Omental fat pad (tissue), 4 donors: Measurements from ENCODE around the gene NOCT. TPM values are rescaled to one million over a fixed set of nuclear protein-coding genes. Genes with fewer than 3 reads are reported as not detected.

ENCODE experiments used
- ATAC-seq: fragments of 150-250 bp; one replicate; pipeline ENCODE4 v1.9.1; 2016; ENCODE audit warnings: mild to moderate bottlenecking, moderate library complexity; ENCODE audit not compliant: low FRiP score
- DNase-seq: peaks from one replicate; pipeline ENCODE4 v3.0.0-alpha.2; 2019; ENCODE audit warnings: low spot score
- CTCF ChIP-seq, 3 donors: fragments of 450-650 bp; IDR thresholded peaks; one replicate each; pipeline ENCODE4 v1.5.1; 2016 to 2017; ENCODE audit warnings: antibody characterized with exemption in 3 of 3, mild to moderate bottlenecking in 3 of 3, moderate library complexity in 2 of 3
- small RNA-seq: library from RNA; depleted of rRNA; stranded (forward); fragments of <200 nt; gene quantifications from one replicate; pipeline ENCODE3, GENCODE V24; 2016
- total RNA-seq, 4 donors: library from RNA; depleted of rRNA; stranded (reverse); fragments of >200 nt; gene quantifications; one replicate each; pipeline ENCODE4 v1.1.0, GENCODE V29; 2016

The NOCT gene
- total RNA-seq, 4 donors from 2014 or later, result 5.8 to 83.1 (median 21.6) TPM

GRCh38 chr4:139084804-139085093 is 69.2 kb downstream of the NOCT start:
- no peak for ATAC-seq
- TF ChIP-seq CTCF (IDR thresholded peaks at IDR 0.05), result no peak
- no peak for DNase-seq

GRCh38 chr4:139085141-139085540 is 69.6 kb downstream of the NOCT start:
- DNase-seq (no peak), ATAC-seq (no peak)
- TF ChIP-seq CTCF (IDR thresholded peaks at IDR 0.05), result no peak

DNA sequence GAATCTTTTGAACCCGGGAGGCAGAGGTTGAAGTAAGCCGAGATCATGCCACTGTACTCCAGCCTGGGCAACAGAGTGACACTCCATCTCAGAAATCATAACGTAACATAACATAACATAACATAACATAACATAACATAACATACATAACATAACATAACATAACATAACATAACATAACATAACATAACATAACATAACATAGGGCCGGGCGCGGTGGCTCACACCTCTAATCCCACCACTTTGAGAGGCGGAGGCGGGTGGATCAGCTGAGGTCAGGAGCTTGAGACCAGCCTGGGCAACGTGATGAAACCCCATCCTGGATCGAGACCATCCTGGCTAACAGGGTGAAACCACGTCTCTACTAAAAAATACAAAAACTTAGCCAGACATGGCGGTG is 76.7 kb downstream of the NOCT start:
- ATAC-seq, result no peak
- no peak for DNase-seq
- no peak for TF ChIP-seq CTCF (IDR thresholded peaks at IDR 0.05)

Small RNA genes lying within 50 kb of the gene (small RNA-seq; reads per million reads assigned to genes)
- not detected for gene RNU6-531P

Other genes with a start within 250 kb of the NOCT start
- gene ELF2, start 161.4 kb downstream of the NOCT start, total RNA-seq, result 10 to 100 TPM; 39.0 to 89.5 (median 48.7) TPM